Measurements from ENCODE around the gene TOR1AIP2. TPM values are rescaled to one million over a fixed set of nuclear protein-coding genes. Genes with fewer than 3 reads are reported as not detected.

The TOR1AIP2 gene
- total and polyA plus RNA-seq, 10 of the 15 experiments (the other 5 are each of a cell fraction or from before 2014, with no cell fraction given): 5.3 to 38.9 (median 15.4) TPM

- BruUV-seq (replicated peaks): no TSS peak
- CTCF ChIA-PET: no interaction called here
- SMC1A ChIA-PET (ENCODE audit: uncharacterized antibody, unreplicated experiment): interaction anchor here (0.7 to 3.0 kb wide), 4 partner anchors 11 to 42 kb away, joined by 3 to 15 read pairs (median 5); no protein-coding TSS in a partner anchor
- intact Hi-C loops (cut with micrococcal nuclease; ENCODE audit: unreplicated experiment) (no loop called here), in situ Hi-C loops (cut with MboI) (no loop called here)
- 97% methylated on average over 1 of the region's 1 CpG for WGBS (ENCODE audit: insufficient coverage, insufficient replicate concordance, low lambda C conversion rate, missing lambda C conversion rate)
- Histone ChIP-seq H3K4me1 (ENCODE audit: control insufficient read depth, insufficient read depth, low read length) (no peaks in the 10 kb centered on the region), H3K79me2 (ENCODE audit: control insufficient read depth, insufficient read depth, low read length) (no peaks in the 10 kb centered on the region), H4K20me1 (ENCODE audit: control insufficient read depth, insufficient read depth) (no peaks in the 10 kb centered on the region), H3K9ac (ENCODE audit: control insufficient read depth, insufficient read depth, low read length) (no peak overlapping the region), H3K27me3 (replicated peaks in 1 of 2; ENCODE audit: control insufficient read depth in 2 of 2, insufficient read depth in 2 of 2, low read length in 1 of 2) (no peaks in the 10 kb centered on the region), H3K9me3 (replicated peaks; ENCODE audit: control insufficient read depth, insufficient read depth, low read length) (no peaks in the 10 kb centered on the region), H3K4me3 (no peak overlapping the region), H3K4me2 (ENCODE audit: control insufficient read depth, insufficient read depth) (no peak overlapping the region), H3K36me3 (ENCODE audit: control insufficient read depth in 2 of 2, insufficient read depth in 2 of 2, low read length in 1 of 2) (peaks cover 0 to 3% of the 10 kb centered on the region in 2 experiments; a peak in 2 of 4 replicates), H3K27ac (ENCODE audit: control insufficient read depth, insufficient read depth) (no peak overlapping the region), H2AFZ (ENCODE audit: control insufficient read depth, low read depth, low read length) (no peak overlapping the region)
- no peak for DNase-seq (ENCODE audit: low read depth, low spot score)
- TF ChIP-seq KAT2A (conservative IDR thresholded peaks at IDR 0.05; ENCODE audit: control insufficient read depth, low read depth, low read length): no peak
- no peak for TF ChIP-seq MXI1 (IDR thresholded peaks at IDR 0.05; ENCODE audit: low read depth, low read length)
- TF ChIP-seq FOXM1 (IDR thresholded peaks at IDR 0.05; ENCODE audit: low read depth, low read length): no peak
- TF ChIP-seq, protein P1, sequence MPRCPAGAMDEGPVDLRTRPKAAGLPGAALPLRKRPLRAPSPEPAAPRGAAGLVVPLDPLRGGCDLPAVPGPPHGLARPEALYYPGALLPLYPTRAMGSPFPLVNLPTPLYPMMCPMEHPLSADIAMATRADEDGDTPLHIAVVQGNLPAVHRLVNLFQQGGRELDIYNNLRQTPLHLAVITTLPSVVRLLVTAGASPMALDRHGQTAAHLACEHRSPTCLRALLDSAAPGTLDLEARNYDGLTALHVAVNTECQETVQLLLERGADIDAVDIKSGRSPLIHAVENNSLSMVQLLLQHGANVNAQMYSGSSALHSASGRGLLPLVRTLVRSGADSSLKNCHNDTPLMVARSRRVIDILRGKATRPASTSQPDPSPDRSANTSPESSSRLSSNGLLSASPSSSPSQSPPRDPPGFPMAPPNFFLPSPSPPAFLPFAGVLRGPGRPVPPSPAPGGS (IDR thresholded peaks at IDR 0.05; ENCODE audit: borderline replicate concordance, insufficient read depth, low read depth, low read length, poor library complexity, severe bottlenecking): no peak
- TF ChIP-seq SPI1 (IDR thresholded peaks at IDR 0.05; ENCODE audit: borderline replicate concordance, insufficient read depth, low read depth, low read length): no peak
- TF ChIP-seq ZNF24 (IDR thresholded peaks at IDR 0.05): no peak
- no peak for TF ChIP-seq NR2F1 (conservative IDR thresholded peaks at IDR 0.05)
- TF ChIP-seq NR2C1 (IDR thresholded peaks at IDR 0.05): no peak
- TF ChIP-seq POLR2AphosphoS2 (IDR thresholded peaks at IDR 0.05; ENCODE audit: low read depth, low read length): no peak
- TF ChIP-seq, protein P2, sequence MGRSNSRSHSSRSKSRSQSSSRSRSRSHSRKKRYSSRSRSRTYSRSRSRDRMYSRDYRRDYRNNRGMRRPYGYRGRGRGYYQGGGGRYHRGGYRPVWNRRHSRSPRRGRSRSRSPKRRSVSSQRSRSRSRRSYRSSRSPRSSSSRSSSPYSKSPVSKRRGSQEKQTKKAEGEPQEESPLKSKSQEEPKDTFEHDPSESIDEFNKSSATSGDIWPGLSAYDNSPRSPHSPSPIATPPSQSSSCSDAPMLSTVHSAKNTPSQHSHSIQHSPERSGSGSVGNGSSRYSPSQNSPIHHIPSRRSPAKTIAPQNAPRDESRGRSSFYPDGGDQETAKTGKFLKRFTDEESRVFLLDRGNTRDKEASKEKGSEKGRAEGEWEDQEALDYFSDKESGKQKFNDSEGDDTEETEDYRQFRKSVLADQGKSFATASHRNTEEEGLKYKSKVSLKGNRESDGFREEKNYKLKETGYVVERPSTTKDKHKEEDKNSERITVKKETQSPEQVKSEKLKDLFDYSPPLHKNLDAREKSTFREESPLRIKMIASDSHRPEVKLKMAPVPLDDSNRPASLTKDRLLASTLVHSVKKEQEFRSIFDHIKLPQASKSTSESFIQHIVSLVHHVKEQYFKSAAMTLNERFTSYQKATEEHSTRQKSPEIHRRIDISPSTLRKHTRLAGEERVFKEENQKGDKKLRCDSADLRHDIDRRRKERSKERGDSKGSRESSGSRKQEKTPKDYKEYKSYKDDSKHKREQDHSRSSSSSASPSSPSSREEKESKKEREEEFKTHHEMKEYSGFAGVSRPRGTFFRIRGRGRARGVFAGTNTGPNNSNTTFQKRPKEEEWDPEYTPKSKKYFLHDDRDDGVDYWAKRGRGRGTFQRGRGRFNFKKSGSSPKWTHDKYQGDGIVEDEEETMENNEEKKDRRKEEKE (IDR thresholded peaks at IDR 0.05): no peak
- no peak for TF ChIP-seq CEBPB (IDR thresholded peaks at IDR 0.05; ENCODE audit: borderline replicate concordance in 1 of 2, low read depth in 2 of 2, low read length in 2 of 2)
- TF ChIP-seq, protein P3, sequence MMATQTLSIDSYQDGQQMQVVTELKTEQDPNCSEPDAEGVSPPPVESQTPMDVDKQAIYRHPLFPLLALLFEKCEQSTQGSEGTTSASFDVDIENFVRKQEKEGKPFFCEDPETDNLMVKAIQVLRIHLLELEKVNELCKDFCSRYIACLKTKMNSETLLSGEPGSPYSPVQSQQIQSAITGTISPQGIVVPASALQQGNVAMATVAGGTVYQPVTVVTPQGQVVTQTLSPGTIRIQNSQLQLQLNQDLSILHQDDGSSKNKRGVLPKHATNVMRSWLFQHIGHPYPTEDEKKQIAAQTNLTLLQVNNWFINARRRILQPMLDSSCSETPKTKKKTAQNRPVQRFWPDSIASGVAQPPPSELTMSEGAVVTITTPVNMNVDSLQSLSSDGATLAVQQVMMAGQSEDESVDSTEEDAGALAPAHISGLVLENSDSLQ (IDR thresholded peaks at IDR 0.05): no peak
- TF ChIP-seq MAX (IDR thresholded peaks at IDR 0.05; ENCODE audit: low read depth, low read length): no peak
- RAD21 ChIA-PET (ENCODE audit: unreplicated experiment): interaction anchor here (0.9 kb wide), 1 partner anchor 268 kb away, joined by 4 read pairs; no protein-coding TSS in a partner anchor
- FAIRE-seq: no peak
- POLR2A ChIA-PET: no interaction called here
- no peak for ATAC-seq
These were observed 33.3 kb upstream of the TOR1AIP2 start for GRCh38 chr1:179910934-179911333.
